ENCODE data around the gene SLC1A4. TPM values are rescaled to one million over a fixed set of nuclear protein-coding genes. Genes with fewer than 3 reads are reported as not detected.
"Not testable (repeated sequence)": the region's sequence is repeated elsewhere in the genome, so short reads cannot be mapped to it uniquely, and the experiment has no call there.

The SLC1A4 gene
- total RNA-seq, 6 donors from 2014 or later, result 5.2 to 15.2 (median 9.7) TPM

GRCh38 chr2:64998658-64999061 is 9.5 kb downstream of the SLC1A4 start:
- WGBS, 2 donors, result 37 to 61% methylated on average over 2 of the region's 2 CpGs
- Histone ChIP-seq H3K36me3 (no peaks in the 10 kb centered on the region), H3K9me3 (no peaks in the 10 kb centered on the region), H3K27me3 (no peaks in the 10 kb centered on the region), H3K4me1 (peaks cover 0 to 4% (median 0%) of the 10 kb centered on the region in 4 donors), H3K27ac (peak overlapping the region in 1 of 4 donors; percentile 23), H3K4me3 (no peak overlapping the region)
- ATAC-seq (ENCODE audit: low FRiP score in 2 of 2), result no peak
- no peak for DNase-seq
- TF ChIP-seq POLR2A (IDR thresholded peaks at IDR 0.05), result no peak

- Histone ChIP-seq H3K27me3 (no peaks in the 10 kb centered on the region), H3K9me3 (no peaks in the 10 kb centered on the region), H3K36me3 (no peaks in the 10 kb centered on the region), H3K4me3 (no peak overlapping the region), H3K4me1 (peaks cover 0 to 4% (median 0%) of the 10 kb centered on the region in 4 donors), H3K27ac (no peak overlapping the region)
- DNase-seq (no peak), ATAC-seq (ENCODE audit: low FRiP score in 2 of 2) (no peak)
- TF ChIP-seq EP300 (IDR thresholded peaks at IDR 0.05) (no peak), CTCF (IDR thresholded peaks at IDR 0.05) (no peak), POLR2A (IDR thresholded peaks at IDR 0.05) (no peak)
- 95 to 100% methylated on average over 2 of the region's 2 CpGs for WGBS, 2 donors
These were observed 10.6 kb downstream of the SLC1A4 start for GRCh38 chr2:64999754-65000153.

GRCh38 chr2:65000644-65001043 is 11.4 kb downstream of the SLC1A4 start:
- ATAC-seq (ENCODE audit: low FRiP score in 2 of 2) (no peak), DNase-seq (no peak)
- no peaks in the 10 kb centered on the region for H3K9me3 ChIP-seq
- no peak overlapping the region for H3K27ac ChIP-seq
- H3K4me1 ChIP-seq, result peaks cover 0 to 4% (median 0%) of the 10 kb centered on the region in 4 donors
- TF ChIP-seq CTCF (IDR thresholded peaks at IDR 0.05) (no peak), POLR2AphosphoS5 (IDR thresholded peaks at IDR 0.05) (no peak), POLR2A (IDR thresholded peaks at IDR 0.05) (no peak), EP300 (IDR thresholded peaks at IDR 0.05) (no peak)
- H3K27me3 ChIP-seq, result no peaks in the 10 kb centered on the region
- no peak overlapping the region for H3K4me3 ChIP-seq
- no peaks in the 10 kb centered on the region for H3K36me3 ChIP-seq
- WGBS, 2 donors, result 84 to 87% methylated on average over 3 of the region's 3 CpGs

DNA sequence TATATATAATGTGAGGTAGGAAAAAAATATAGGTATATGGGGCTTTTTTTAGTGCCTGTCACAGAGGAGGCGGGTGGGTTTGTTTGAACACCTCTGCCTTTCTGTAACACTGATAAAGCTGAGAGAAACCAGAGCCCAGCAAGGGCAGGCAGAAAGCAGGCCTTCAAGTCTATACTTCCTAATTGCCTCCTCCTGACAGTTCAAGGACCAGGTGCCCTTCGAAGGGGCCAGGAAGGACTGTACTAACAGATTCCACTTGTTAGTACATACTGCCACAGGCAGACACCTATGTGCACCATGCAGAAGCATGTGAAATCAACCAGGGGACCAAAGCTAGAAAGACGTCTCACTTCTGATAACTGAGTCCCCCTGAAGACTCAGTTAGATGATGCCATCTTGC is 13.8 kb downstream of the SLC1A4 start:
- Histone ChIP-seq H3K27me3 (no peaks in the 10 kb centered on the region), H3K36me3 (no peaks in the 10 kb centered on the region), H3K9me3 (no peaks in the 10 kb centered on the region), H3K4me1 (peaks cover 0 to 4% (median 0%) of the 10 kb centered on the region in 4 donors), H3K27ac (no peak overlapping the region), H3K4me3 (no peak overlapping the region)
- no peak for ATAC-seq (ENCODE audit: low FRiP score in 2 of 2)
- 90 to 91% methylated on average over 3 of the region's 3 CpGs for WGBS, 2 donors
- TF ChIP-seq EP300 (IDR thresholded peaks at IDR 0.05) (no peak), POLR2A (IDR thresholded peaks at IDR 0.05) (no peak), POLR2AphosphoS5 (IDR thresholded peaks at IDR 0.05) (no peak), CTCF (IDR thresholded peaks at IDR 0.05) (no peak)
- DNase-seq, result no peak

- H3K9me3 ChIP-seq; ATAC-seq (ENCODE audit: low FRiP score in 2 of 2); H3K4me1 ChIP-seq; DNase-seq; H3K36me3 ChIP-seq; H3K27ac ChIP-seq; H3K4me3 ChIP-seq; H3K27me3 ChIP-seq: not testable (repeated sequence)
- 96 to 98% methylated on average over 3 of the region's 3 CpGs for WGBS, 2 donors
These were observed 15.0 kb downstream of the SLC1A4 start for GRCh38 chr2:65004232-65004631.

DNA sequence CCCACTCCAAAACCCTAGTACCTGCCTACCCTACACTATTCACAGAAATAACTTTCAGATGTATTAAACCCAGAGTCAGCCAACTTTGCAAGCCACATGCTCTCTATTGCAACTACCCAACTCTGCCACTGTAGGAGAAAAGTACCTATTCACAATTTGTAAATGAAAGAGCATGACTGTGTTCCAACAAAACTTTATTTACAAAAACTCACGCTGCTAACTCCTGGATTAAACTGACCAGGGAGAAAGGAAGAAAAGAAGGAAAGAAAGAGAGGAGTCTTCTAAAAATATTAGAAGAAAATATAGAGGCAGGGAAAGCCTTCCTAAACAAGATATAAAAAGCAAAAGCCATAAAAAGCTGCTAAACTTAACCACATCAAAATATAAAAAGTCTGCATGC is 24.6 kb downstream of the SLC1A4 start:
- no peak overlapping the region for H3K4me3 ChIP-seq
- H3K36me3 ChIP-seq, result peaks cover 0 to 19% (median 12%) of the 10 kb centered on the region in 4 donors
- ATAC-seq (ENCODE audit: low FRiP score in 2 of 2) (no peak), DNase-seq (no peak)
- no peaks in the 10 kb centered on the region for H3K9me3 ChIP-seq
- no peaks in the 10 kb centered on the region for H3K27me3 ChIP-seq
- H3K27ac ChIP-seq, result no peak overlapping the region
- TF ChIP-seq EP300 (IDR thresholded peaks at IDR 0.05) (no peak), CTCF (IDR thresholded peaks at IDR 0.05) (no peak), POLR2A (IDR thresholded peaks at IDR 0.05) (no peak), POLR2AphosphoS5 (IDR thresholded peaks at IDR 0.05) (no peak)
- no peaks in the 10 kb centered on the region for H3K4me1 ChIP-seq
- WGBS, 2 donors, result 75 to 88% methylated on average over 1 of the region's 1 CpG
